Adipocyte (in vitro differentiated cells): ENCODE results near the gene RANBP6.

Experiments
- DNase-seq: peaks from one replicate; pipeline ENCODE4 v3.0.0-alpha.2; 2015; ENCODE audit warnings: low read depth
- H3K27me3 ChIP-seq: replicated peaks from 2 replicates; pipeline ENCODE4 v1.7.0; 2013; ENCODE audit warnings: mild to moderate bottlenecking, low read length, moderate library complexity; ENCODE audit not compliant: control insufficient read depth, insufficient read depth
- H3K36me3 ChIP-seq: 2 replicates; pipeline ENCODE4 v1.7.0; 2013; ENCODE audit warnings: low read length, mild to moderate bottlenecking, moderate library complexity; ENCODE audit not compliant: control insufficient read depth, insufficient read depth, severe bottlenecking
- H3K4me1 ChIP-seq: 2 replicates; pipeline ENCODE4 v1.7.0; 2013; ENCODE audit warnings: mild to moderate bottlenecking, low read length, moderate library complexity; ENCODE audit not compliant: control insufficient read depth, insufficient read depth
- H3K4me3 ChIP-seq: 2 replicates; pipeline ENCODE4 v1.7.0; 2013; ENCODE audit warnings: mild to moderate bottlenecking, low read length, moderate library complexity
- H3K9ac ChIP-seq: 2 replicates; pipeline ENCODE4 v1.7.0; 2013; ENCODE audit warnings: mild to moderate bottlenecking, low read length, moderate library complexity
- H3K9me3 ChIP-seq: 2 replicates; pipeline ENCODE4 v1.7.0; 2013; ENCODE audit warnings: mild to moderate bottlenecking, low read length, moderate library complexity; ENCODE audit not compliant: control insufficient read depth

RANBP6 gene

DNA sequence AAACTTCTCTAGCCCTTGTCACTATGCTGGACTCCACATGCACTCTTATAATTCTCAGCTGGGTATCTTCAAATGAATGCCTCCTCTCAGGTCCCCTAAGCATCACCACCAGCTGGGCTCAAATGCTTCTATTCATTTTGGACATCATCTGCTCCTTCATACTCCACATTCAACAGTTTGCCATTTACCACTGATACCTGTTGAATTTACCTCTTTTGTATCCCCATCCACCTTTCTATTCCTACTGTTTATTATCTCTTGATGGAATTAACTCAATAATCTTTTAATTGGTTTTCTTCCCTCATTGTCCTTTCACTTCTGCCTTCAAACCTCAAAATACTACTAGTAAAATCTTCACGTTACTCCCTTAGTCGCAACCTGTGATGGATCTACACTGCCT, 14.5 kb downstream of the RANBP6 start:
- Histone ChIP-seq H3K27me3 (no peaks in the 10 kb centered on the region), H3K9me3 (no peaks in the 10 kb centered on the region), H3K4me3 (no peak overlapping the region), H3K9ac (no peak overlapping the region), H3K36me3 (peaks cover 5% of the 10 kb centered on the region), H3K4me1 (peaks cover 7% of the 10 kb centered on the region)
- DNase-seq = no peak

DNA sequence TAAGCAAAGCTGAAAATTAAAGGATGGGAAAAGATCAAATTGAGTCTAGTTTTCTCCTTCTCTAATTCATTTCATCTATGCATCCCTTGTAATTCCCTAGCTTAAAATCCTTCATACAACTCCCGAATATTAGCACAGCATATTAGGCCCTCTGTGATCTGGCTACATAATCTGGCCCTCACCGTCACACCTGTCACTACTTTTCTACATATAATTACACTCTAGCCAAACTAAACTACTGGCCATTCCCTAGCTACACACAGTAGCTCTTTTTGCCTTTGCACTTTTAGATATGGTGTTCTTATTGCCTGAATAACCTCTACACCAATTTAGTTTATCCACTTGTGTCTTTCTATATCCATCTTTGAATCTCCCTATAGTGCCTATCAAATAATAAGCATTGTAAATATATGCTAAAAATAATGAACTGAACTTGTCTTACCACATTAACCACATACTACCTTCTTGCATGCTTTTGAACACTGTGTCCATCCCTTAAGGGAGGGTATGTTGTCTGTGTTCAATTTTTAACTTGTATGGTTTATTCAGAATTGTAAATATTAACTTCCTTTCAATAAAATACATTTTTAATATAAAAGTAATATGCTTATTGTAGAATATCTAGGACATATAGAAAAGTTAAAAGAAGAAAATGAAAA, 15.9 kb downstream of the RANBP6 start:
- no peak for DNase-seq
- Histone ChIP-seq H3K27me3 (no peaks in the 10 kb centered on the region), H3K9ac (no peak overlapping the region), H3K36me3 (peaks cover 2% of the 10 kb centered on the region), H3K4me3 (no peak overlapping the region), H3K9me3 (no peaks in the 10 kb centered on the region), H3K4me1 (no peaks in the 10 kb centered on the region)

DNA sequence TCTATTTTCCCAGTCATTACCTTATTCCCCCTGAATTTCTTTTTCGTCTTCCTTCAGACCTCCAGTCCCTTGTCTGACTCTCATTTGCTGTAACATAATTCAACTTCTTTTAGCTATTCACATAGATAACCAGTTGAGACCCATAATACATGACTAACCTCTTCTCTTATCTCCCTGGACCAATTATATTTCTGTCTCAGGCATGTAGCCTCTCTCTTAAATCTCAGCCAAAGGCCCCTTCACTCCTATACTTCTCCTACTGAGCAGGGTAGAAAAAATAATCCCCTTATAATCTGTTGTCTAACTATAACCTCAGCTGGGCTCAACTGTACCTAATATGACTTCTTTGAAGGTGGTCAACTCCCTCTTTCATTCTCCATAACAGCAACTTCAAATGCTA, 20.9 kb downstream of the RANBP6 start:
- Histone ChIP-seq H3K27me3 (no peaks in the 10 kb centered on the region), H3K4me1 (no peaks in the 10 kb centered on the region), H3K4me3 (no peak overlapping the region), H3K9me3 (no peaks in the 10 kb centered on the region), H3K9ac (no peak overlapping the region), H3K36me3 (no peaks in the 10 kb centered on the region)
- no peak for DNase-seq

DNA sequence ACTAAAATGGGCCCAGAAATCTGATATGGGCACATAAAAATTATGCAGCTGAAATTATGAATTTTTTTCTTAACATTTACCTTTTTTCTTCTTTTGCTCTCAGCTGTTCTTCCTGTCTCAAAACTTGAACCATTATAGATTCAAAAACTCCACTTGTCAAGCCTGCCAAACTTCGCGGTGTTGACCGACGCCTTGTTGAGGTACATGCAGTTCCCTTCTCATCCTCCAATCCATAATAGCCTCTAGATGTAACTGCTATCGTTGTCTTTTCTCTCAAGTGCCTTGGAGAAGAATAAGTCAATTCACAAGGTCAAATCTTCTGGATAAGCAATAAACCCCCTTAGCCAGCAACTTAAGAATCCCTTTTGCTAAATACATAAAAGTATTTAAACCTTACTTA, 27.2 kb downstream of the RANBP6 start:
- Histone ChIP-seq H3K4me3 (no peak overlapping the region), H3K36me3 (peaks cover 24% of the 10 kb centered on the region), H3K4me1 (no peaks in the 10 kb centered on the region)

DNA sequence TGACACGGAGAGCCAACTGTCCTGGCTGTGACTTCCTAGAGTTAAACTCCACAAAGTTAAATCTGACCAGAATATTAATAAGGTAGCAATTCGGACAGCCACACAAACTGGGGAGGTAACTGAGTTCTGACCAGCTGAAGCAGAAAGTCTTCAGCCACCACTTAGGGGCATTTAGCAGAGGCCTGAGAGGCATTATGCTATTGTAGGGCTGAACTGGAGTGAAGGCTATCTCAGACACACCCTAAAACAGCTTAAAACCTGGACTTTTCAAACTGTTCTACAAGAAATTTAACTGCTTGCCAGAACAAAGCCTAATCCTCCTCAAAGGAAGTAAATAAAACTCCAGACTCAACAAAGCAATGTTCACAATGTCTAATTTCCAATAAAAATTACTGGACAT, 32.4 kb downstream of the RANBP6 start:
- H3K36me3 ChIP-seq = peaks cover 31% of the 10 kb centered on the region
- H3K9me3 ChIP-seq = no peaks in the 10 kb centered on the region
- H3K4me3 ChIP-seq = no peak overlapping the region
- H3K27me3 ChIP-seq = no peaks in the 10 kb centered on the region
- DNase-seq = no peak
- H3K9ac ChIP-seq = no peak overlapping the region
- H3K4me1 ChIP-seq = no peaks in the 10 kb centered on the region

More for the DNA sequence above, 27.2 kb downstream of the RANBP6 start:
- Histone ChIP-seq H3K9me3 (no peaks in the 10 kb centered on the region), H3K9ac (no peak overlapping the region), H3K27me3 (no peaks in the 10 kb centered on the region)
- DNase-seq = no peak

DNA sequence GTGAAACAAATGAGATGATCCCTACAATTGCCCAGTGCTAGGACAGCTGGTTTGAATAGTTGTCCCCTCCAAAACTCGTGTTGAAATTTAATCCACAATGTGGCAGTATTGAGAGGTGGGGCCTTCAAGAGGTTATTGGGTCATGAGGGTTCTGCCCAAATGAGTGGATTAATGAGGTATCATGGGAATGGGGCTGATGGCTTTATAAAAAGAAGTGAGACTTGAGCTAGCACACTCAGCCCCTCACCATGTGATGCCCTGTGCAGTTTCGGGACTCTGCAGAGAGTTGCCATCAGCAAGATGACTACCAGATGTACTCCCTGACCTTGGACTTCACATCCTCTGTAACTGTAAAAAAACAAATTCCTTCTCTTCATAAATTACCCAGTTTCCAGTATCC, 33.1 kb downstream of the RANBP6 start:
- no peak for DNase-seq
- H3K4me3 ChIP-seq = no peak overlapping the region
- no peaks in the 10 kb centered on the region for H3K9me3 ChIP-seq
- peaks cover 24% of the 10 kb centered on the region for H3K36me3 ChIP-seq
- no peaks in the 10 kb centered on the region for H3K4me1 ChIP-seq
- H3K9ac ChIP-seq = no peak overlapping the region
- H3K27me3 ChIP-seq = no peaks in the 10 kb centered on the region

DNA sequence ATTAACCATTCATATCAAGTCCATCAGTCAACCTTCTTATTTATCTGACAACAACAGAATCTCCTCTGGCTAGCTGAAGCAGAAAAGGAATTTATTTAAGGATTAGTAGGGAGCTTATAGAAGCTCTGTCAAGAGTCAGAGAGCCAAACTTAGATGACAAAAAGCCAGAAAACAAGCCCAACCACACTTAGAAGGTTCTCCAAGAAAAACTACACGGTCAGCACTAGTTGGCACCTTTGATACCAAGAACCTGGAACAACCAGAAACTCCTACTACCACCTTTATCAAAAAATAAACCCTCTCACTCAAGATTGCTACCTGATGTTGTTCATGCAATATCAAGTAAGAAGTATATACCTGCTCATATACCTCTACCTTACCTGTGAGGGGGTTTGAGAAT, 36.9 kb downstream of the RANBP6 start:
- DNase-seq = no peak
- Histone ChIP-seq H3K27me3 (no peaks in the 10 kb centered on the region), H3K4me1 (peaks cover 13% of the 10 kb centered on the region)

DNA sequence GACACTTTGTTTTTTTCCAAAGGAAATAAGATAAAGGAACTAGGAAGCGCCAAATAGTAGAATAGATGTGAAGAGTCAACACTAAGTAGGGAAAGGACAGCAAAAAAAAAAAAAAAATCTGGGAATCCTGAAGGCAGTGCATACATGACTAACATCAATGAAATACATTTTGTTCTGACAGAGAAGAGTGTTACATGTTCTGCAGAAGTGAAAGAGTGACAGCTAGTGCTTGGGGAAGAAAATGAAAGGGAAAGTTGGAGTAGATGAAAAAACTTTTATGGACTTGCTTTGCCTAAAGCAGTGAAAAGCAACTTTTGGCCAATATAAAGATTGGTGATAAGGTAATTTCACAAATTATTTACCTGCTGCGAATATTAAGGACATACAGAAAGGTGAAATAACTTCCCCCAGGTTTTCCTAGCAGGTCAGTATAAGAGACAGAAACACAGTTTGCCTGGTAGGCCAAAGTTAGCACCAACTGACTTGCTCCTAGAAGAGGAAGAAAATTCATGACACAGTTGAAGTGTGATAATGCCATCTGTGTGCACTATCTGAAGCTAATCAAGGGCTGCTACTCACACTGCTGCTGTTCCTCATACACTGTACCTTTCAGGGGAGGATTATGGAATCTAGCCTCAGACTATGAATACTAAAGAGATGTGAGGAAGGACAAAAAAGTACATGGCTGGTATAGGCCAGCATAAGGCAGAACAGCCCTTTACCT, 38.6 kb downstream of the RANBP6 start:
- peak; percentile 20 for DNase-seq
- peaks cover 13% of the 10 kb centered on the region for H3K4me1 ChIP-seq
- H3K9me3 ChIP-seq = no peaks in the 10 kb centered on the region
- no peaks in the 10 kb centered on the region for H3K36me3 ChIP-seq
- peak overlapping the region; percentile 19 for H3K9ac ChIP-seq
- no peak overlapping the region for H3K4me3 ChIP-seq
- H3K27me3 ChIP-seq = no peaks in the 10 kb centered on the region

More for the DNA sequence above, 36.9 kb downstream of the RANBP6 start:
- H3K36me3 ChIP-seq = peaks cover 9% of the 10 kb centered on the region
- no peaks in the 10 kb centered on the region for H3K9me3 ChIP-seq
- H3K9ac ChIP-seq = no peak overlapping the region
- H3K4me3 ChIP-seq = no peak overlapping the region

DNA sequence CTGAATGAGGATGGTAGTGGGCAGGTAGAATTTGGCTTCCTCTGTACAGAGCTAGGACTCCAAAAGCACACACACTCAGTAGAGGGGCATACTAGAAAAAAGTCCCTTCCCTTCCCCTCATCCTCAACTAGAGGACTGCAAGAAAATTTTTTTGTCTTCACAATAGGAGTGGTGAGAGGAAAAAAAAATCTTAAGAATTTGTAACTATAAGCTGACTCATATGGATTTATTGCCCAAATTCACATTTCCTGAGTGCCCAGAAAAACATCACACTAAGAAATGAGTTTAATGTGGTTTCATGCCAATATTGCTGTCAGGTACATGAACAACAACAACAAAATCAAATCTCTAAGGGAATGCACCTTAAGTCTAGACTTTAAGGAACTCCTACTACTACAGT, 43.7 kb downstream of the RANBP6 start:
- H3K4me3 ChIP-seq = no peak overlapping the region
- H3K36me3 ChIP-seq = peaks cover 18% of the 10 kb centered on the region
- peak; percentile 39 for DNase-seq
- peaks cover 13% of the 10 kb centered on the region for H3K4me1 ChIP-seq
- H3K9me3 ChIP-seq = no peaks in the 10 kb centered on the region
- H3K9ac ChIP-seq = no peak overlapping the region
- no peaks in the 10 kb centered on the region for H3K27me3 ChIP-seq
